SK-N-MC (cell line): Measurements from ENCODE around the gene CPNE6.

Source experiments
- DNase-seq: peaks from one replicate; pipeline ENCODE4 v3.0.0-alpha.2; 2011; ENCODE audit warnings: low read depth, low spot score
- H3K27ac ChIP-seq: fragments of 200-600 bp; sonication (generic); 2 replicates; pipeline ENCODE4 v1.5.1; 2016; ENCODE audit warnings: mixed run types
- H3K36me3 ChIP-seq: fragments of 200-600 bp; sonication (generic); 2 replicates; pipeline ENCODE4 v1.6.1; 2017; ENCODE audit warnings: antibody characterized with exemption, low read length, mixed read lengths; ENCODE audit not compliant: insufficient read depth
- H3K4me3 ChIP-seq: fragments of 200-600 bp; sonication (generic); 2 replicates; pipeline ENCODE4 v1.5.1; 2016
- H3K9ac ChIP-seq: fragments of 200-600 bp; sonication (generic); 2 replicates; pipeline ENCODE4 v1.8.0; 2017; ENCODE audit warnings: mixed run types, mixed read lengths; ENCODE audit not compliant: insufficient read length
- H3K9me3 ChIP-seq: fragments of 200-600 bp; sonication (generic); 2 replicates; pipeline ENCODE4 v1.6.1; 2017; ENCODE audit warnings: low read depth, mild to moderate bottlenecking, antibody characterized with exemption, low read length, moderate library complexity, mixed read lengths
- EZH2 ChIP-seq: fragments of 200-600 bp; sonication (generic); IDR thresholded peaks from one replicate; pipeline ENCODE4 v1.6.1; 2017; ENCODE audit warnings: antibody characterized with exemption
- FOXP2 ChIP-seq: optimal IDR thresholded peaks from 2 replicates; pipeline ENCODE3; 2011; ENCODE audit warnings: mild to moderate bottlenecking, moderate library complexity; ENCODE audit not compliant: insufficient read depth; ENCODE audit errors: extremely low read length, control extremely low read depth
- POLR2AphosphoS5 ChIP-seq: IDR thresholded peaks from 2 replicates; pipeline ENCODE4 v1.6.1; 2012; ENCODE audit warnings: mild to moderate bottlenecking, low read depth, low read length, borderline replicate concordance

CPNE6 gene

GRCh38 chr14:24053548-24054323 lies 17.6 kb upstream of the CPNE6 start:
- H3K9ac ChIP-seq = no peak overlapping the region
- DNase-seq = no peak
- H3K9me3 ChIP-seq = no peaks in the 10 kb centered on the region
- no peak overlapping the region for H3K4me3 ChIP-seq
- TF ChIP-seq FOXP2 = no peak
- no peak for TF ChIP-seq POLR2AphosphoS5
- no peak for TF ChIP-seq EZH2
- no peaks in the 10 kb centered on the region for H3K36me3 ChIP-seq
- H3K27ac ChIP-seq = no peak overlapping the region

GRCh38 chr14:24054324-24054641 lies 17.1 kb upstream of the CPNE6 start:
- Histone ChIP-seq H3K36me3 (no peaks in the 10 kb centered on the region), H3K9ac (no peak overlapping the region), H3K27ac (no peak overlapping the region), H3K9me3 (no peaks in the 10 kb centered on the region), H3K4me3 (no peak overlapping the region)
- no peak for TF ChIP-seq FOXP2
- TF ChIP-seq POLR2AphosphoS5 = no peak
- TF ChIP-seq EZH2 = no peak
- no peak for DNase-seq

DNA sequence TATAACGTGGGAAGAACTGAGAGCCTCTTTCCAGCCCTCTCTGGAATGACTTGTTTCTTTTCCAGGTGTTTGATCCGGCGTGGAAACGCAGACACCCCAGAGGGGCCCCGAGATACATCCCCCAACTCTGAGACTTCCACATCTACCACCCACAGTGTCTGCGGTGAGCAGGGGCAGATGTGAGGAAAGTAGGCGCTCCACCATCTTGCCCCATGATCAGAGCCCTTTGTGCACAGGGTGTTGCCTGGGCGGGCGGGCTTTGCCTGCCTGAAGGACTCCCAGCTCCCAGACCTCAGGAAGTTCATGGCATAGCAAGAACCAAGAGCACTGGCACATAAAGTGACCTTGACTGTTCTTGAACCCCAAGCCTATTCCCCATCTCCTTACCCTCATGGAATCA lies 16.7 kb upstream of the CPNE6 start:
- Histone ChIP-seq H3K9ac (no peak overlapping the region), H3K27ac (no peak overlapping the region), H3K4me3 (no peak overlapping the region), H3K9me3 (no peaks in the 10 kb centered on the region), H3K36me3 (no peaks in the 10 kb centered on the region)
- TF ChIP-seq EZH2 = no peak
- no peak for TF ChIP-seq FOXP2
- TF ChIP-seq POLR2AphosphoS5 = no peak
- no peak for DNase-seq

- H3K36me3 ChIP-seq = no peaks in the 10 kb centered on the region
- H3K9ac ChIP-seq = no peak overlapping the region
- DNase-seq = no peak
- no peak overlapping the region for H3K27ac ChIP-seq
- H3K4me3 ChIP-seq = no peak overlapping the region
- H3K9me3 ChIP-seq = no peaks in the 10 kb centered on the region
- TF ChIP-seq EZH2 = no peak
- TF ChIP-seq FOXP2 = no peak
- TF ChIP-seq POLR2AphosphoS5 = no peak
These were observed 15.2 kb upstream of the CPNE6 start for GRCh38 chr14:24055971-24056799.

DNA sequence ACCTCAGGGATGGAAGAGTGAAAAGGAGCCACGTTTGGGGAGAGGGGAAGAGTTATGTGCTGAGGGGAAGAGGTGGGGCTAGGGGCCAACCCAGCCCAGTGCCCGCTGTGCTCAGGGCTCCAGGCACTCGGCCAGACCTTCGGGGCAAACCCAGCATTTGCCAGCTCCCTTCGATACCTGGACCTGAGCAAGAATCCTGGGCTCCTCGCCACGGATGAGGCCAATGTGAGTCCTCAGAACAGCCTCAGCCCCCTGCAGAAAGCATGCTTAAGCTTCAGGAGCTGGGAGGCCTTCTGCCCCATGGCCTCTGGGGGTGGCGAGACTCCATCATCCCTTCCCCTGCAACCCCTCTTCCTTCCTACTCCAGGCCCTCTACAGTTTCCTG lies 14.6 kb upstream of the CPNE6 start:
- no peak for DNase-seq
- Histone ChIP-seq H3K4me3 (no peak overlapping the region), H3K27ac (no peak overlapping the region), H3K9me3 (no peaks in the 10 kb centered on the region), H3K9ac (no peak overlapping the region), H3K36me3 (no peaks in the 10 kb centered on the region)
- no peak for TF ChIP-seq FOXP2
- TF ChIP-seq EZH2 = no peak
- TF ChIP-seq POLR2AphosphoS5 = no peak

DNA sequence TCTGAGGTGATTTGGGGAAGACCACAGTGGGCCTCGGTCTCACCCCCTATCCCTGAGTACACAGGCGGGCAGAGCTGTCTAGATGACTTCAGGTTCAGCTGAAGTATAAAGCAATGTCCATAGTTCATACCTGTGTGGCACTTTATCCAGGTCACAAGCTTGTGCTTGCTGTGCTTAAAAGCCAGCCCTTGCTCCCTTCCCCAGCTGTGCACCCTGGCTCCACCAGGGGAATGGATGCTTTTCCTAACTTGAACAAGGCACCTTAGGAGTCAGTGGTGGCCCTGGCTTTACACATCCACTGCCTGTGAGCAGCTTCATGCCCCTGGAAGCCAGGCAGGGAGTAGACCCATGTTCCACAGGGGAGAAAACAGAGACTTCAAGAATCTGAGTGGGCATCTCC lies 14.1 kb upstream of the CPNE6 start:
- no peak overlapping the region for H3K9ac ChIP-seq
- no peaks in the 10 kb centered on the region for H3K9me3 ChIP-seq
- no peak overlapping the region for H3K4me3 ChIP-seq
- no peak for TF ChIP-seq EZH2
- TF ChIP-seq FOXP2 = no peak
- no peak for TF ChIP-seq POLR2AphosphoS5
- H3K36me3 ChIP-seq = no peaks in the 10 kb centered on the region
- no peak for DNase-seq
- H3K27ac ChIP-seq = no peak overlapping the region

DNA sequence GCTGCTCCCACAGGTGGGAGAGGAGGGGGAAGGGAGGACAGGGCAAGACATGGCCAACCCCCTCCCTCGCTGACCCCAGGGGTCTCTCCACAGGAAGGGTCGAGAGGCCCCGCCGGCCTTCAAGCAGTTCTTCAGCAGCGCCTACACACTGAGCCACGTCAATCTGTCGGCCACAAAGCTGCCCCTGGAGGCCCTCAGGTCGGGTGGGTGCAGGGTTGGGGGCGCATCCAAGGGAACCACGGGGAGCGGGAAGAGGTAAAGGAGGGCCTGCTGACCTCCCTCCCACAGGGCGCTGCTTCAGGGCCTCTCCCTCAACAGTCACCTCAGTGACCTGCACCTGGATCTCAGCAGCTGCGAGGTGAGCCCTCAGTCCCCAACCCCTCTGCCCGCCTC lies 13.5 kb upstream of the CPNE6 start:
- Histone ChIP-seq H3K4me3 (no peak overlapping the region), H3K36me3 (no peaks in the 10 kb centered on the region), H3K9me3 (no peaks in the 10 kb centered on the region), H3K27ac (no peak overlapping the region), H3K9ac (no peak overlapping the region)
- DNase-seq = no peak
- no peak for TF ChIP-seq EZH2
- TF ChIP-seq FOXP2 = no peak
- no peak for TF ChIP-seq POLR2AphosphoS5

- TF ChIP-seq FOXP2 (no peak), POLR2AphosphoS5 (no peak), EZH2 (no peak)
- Histone ChIP-seq H3K36me3 (no peaks in the 10 kb centered on the region), H3K27ac (no peak overlapping the region), H3K4me3 (no peak overlapping the region), H3K9me3 (no peaks in the 10 kb centered on the region), H3K9ac (no peak overlapping the region)
- peak; percentile 26 for DNase-seq
These were observed 13.0 kb upstream of the CPNE6 start for GRCh38 chr14:24058260-24058950.
